NCI-H2107 treated with DMSO at 0.1 percent for 48 hours (cell line): Measurements from ENCODE around the gene NRSN1.

Experiments
- DNase-seq: peaks from one replicate; lab custom pipeline; 2025; ENCODE audit not compliant: unreplicated experiment; lab: John Stamatoyannopoulos, UW

Gene NRSN1, protein sequence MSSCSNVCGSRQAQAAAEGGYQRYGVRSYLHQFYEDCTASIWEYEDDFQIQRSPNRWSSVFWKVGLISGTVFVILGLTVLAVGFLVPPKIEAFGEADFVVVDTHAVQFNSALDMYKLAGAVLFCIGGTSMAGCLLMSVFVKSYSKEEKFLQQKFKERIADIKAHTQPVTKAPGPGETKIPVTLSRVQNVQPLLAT

DNA sequence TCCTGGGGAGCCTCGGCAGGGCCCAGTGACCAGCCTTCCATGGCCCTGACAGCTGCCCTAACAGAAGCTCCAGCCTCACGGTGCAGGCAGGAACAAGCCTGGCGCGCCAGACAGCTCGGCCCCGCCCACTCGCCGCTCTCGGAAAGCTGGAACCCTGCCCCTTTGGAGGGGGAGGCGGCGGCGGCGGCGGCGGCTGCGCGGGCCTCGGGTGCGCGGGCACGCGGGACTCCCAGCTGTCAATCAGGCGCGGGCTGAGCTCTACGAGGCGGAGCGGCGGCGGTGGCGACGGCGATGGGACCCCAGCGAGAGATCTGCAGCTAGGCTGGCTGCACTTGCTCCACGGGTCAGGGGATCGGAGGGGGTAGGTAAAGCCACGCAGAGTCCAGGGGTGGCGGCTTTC lies at the start of gene NRSN1:
NRSN1 (plus strand) TSS at position 236 of the 400 bp plus-strand sequence. CDS start 8,113 bp downstream, outside the sequence.
- DNase-seq: peak; percentile 24

DNA sequence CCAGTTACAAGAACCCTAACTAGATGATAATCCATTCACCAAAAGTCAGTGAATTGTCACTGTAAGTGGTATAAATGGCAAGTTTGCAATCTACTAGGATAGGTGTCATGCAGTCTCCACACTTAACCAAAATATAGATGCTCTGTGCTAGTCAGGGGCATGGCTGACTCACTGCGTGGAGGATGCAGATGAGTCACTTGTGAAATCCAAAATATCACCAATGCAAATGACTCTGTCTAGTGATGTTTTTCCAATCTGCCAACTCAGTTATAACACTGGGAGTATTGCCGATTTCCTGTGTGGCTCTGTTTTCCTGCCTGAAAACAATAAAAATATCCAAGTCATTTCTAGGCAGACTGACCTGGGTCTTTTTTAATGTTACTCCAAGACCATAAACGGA lies 47.8 kb upstream of the NRSN1 start:
- no peak for DNase-seq

DNA sequence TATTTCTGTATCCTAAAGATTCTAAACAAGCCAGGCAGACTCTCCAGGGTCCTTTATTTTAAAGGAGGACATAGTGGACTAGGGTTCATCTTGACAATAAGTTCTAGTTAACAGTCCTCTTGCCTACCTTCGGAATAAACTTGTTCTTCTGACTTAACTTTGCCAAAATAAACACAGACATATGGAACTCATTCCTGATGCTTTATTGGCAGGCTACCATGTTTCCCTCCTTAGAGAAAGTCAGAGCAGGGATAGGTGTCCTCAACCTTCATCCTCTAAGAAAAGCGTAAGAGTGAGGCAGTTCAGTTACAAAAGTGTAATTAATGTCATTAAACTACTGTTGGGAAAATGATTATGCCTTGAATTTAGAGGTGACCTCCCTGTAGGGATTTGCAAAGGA lies 46.9 kb upstream of the NRSN1 start:
- DNase-seq: no peak

DNA sequence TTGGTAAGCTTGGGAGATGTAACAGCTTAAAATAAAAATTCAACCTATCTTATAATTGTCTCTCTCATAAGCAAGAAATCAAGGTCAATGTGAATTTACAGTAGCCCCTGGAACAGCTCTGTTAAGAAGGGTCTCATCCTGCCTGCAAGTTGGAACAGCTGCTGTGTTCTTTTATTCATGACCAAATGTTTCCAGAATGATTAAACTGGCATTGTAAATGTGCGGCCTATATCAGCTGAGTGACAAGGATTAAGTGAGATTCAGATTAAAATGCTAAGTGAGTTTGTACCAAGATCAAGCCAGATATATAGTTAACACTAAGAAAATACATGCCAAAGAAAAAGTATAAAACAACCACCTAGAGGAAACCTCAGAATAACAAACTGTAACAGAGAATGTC lies 45.3 kb upstream of the NRSN1 start:
- no peak for DNase-seq

DNA sequence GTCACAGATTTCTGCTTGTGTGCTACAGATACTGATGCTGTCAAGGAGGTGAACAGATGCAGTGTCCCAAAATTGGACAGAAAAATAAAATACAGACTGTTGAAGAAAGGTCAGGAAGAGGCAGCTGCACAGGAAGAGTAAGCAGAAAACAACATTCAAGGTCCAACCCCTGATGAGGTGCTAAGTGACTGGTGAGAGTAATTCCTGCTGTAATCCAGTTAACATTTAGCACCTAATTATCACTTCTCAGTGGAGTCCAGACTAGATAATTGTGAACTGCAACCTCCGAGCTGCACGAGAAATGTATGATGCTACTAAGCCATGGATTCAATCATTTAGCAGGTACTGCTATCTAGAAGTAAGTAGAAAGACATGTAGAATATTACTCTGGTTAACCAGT lies 36.3 kb upstream of the NRSN1 start:
- DNase-seq: no peak

DNA sequence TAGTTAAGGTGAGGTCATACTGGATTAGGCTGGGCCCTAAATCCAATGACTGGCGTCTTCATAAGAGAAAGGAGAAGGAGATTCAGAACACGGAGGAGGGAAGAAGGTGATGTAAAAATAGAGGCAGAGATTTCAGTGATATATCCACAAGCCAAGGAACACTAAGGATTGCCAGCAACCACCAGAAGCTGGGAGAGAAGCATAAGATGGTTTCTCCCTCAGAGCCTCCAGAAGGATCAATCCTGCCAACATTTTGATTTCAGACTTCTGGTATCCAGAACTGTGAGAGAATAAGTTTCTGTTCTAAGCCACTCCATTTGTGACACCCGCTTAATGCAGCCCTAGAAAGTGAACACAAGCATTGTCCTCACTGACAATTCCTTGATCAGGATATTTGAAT lies 33.6 kb upstream of the NRSN1 start:
- DNase-seq: no peak

DNA sequence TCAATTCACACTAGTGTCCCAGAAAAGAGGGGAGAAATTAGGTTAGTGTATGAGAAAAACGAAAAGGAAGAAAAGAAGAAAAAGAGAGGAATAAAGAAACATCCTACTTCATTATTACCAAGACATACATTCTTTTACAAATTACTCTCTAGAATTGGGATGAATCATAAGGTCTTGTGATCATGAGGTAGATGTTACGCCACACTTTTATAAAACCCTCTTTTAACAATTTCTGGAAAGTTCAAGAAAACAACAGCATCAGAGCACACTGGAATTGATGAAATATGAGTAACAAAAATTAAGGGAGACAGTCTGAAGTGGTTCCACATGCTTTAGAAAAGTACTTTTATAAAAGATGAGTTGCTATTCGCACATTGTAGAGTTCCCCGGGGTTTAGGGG lies 32.6 kb upstream of the NRSN1 start:
- DNase-seq: no peak

DNA sequence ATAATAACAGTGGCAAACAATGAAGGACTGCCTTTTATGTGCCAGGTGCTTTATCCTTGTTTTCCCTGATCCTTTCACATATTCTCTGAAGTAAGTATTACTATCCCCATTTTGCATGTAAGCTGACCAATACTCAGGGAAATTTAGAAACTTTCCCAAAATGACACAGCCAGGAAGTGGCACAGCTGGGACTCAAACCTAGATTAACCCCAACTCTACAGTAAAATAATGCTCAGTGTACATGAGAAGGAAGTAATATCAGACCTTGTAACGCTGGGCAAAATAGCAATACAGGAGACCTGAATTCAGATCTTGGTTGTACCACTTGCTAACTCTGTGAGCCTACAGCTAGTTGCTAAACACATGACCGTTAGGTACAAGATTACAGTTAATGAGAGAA lies 26.8 kb upstream of the NRSN1 start:
- no peak for DNase-seq

DNA sequence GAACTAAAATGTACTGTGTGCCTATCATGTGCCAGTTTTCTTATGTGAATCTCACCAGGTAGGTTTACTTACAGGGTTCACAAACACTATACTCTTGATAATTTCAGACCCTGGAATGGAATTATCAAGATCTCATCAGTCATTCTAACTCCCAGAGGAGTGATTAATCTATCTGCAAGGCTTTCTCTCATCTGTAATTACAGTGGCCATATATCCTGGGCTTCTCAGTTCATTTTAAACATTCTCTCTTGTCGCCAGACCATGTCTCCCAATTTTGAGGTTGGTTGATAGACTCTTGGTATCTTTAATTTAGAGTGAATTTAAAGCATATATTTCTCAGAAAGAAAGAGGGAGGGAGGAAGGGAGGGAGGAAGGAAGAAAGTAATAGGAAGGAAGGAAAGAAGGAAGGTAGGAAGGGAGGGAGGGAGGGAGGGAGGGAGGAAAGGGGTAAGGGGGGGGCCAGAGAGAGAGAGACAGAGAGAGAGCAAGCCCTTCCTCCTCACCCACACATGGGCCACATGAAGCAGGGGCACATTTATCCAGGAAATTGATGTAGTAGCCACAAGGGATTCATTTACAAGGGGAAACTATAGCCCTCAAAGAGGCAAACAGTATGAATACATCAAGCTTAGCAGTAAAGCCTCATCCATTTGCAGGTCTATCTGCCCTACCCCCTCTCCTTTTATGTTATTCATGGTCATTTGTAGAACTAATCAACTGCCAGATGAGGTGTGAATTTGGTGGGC lies 25.8 kb upstream of the NRSN1 start:
- DNase-seq: no peak

DNA sequence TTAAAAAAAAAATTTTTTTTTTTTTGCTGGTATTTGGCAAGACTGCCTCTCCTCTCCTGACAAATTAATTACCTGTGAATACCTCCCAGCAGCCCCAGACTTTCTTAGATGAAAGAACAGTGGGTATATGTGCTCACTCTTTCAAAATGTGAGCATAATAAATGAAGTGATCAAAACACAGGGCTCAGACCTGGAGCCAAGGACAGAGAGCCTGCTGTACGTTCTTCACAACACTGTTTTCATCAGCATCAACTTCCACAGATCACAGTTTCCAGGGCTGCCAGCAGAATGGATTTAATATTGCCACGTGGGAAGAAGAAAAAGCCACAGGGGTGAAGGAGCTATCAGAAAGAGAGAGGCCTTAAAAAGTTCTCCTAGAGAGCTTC lies 25.3 kb upstream of the NRSN1 start:
- no peak for DNase-seq

DNA sequence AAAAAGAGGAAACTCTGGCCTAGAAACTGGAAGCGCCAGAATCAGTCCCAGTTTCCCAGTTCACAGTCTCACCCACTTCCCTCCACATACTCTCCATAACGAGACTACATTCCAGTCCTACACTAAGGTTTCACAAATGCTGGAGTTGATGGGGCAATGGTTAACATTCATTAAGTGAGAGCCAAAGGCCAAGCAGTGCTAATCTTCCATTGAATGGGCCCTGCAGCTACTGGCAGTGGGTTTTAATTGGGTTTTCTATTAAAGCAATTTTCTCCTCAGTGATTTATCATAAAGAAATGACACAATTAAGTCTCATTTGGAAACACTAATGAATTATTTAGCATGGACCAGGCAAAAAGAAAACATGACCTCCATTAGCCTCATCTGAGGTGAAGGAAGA lies 20.8 kb upstream of the NRSN1 start:
- DNase-seq: no peak

DNA sequence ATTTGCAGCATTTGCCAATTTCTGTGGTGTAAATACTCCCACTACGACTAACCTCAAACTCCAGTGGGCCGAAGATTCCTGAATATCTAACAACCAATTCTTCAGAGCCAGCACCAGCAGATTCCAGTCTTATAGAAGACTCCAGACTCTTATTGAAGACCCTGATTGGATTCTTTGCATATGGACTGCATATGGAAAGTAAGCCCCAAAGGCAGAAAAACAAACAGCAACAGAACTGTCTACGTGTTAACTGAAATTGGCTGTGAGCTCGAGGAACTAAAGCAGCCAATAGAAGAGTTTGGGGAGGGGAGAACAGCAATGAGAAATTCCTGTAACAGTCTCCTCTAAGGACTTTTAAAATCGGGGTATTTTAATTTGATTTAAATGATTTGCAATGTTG lies 19.7 kb upstream of the NRSN1 start:
- no peak for DNase-seq

DNA sequence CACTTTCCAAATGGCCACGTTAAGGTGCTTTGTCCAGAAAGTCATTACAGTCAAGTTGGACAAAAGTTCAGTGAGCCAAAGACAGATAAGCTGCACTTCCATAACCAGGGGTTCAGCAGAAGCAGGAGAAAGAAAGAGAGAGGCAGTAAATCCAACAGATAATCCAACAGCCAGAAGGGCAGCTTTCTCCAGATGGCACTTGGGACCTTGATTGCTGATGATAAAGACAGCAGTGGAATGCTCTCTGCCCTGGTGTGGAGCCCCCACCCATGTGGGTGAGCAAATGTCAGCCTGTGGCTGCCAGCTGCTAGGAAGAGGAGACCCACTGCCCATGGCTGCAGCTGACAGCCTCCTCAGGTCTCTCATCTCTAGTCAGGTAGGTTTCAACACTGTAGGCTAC lies 18.7 kb upstream of the NRSN1 start:
- no peak for DNase-seq

DNA sequence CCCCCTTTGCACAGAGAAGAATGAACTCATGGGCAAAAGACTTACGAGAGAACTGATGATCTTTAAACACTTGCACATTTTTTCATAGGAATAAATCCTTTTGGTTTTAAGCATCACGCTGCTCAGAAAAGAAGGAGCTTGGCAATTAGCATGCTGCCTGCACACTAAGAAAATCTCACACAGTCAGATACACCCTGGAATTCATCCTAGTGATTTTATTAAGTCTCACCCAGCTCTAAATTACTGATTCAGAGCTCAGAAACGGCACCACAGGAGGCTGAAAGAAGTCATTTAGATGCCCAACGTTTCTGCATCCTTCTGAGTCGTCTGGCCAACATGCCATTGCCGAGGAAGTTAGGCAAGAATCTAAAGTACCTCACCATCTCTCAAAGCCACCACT lies 18.0 kb upstream of the NRSN1 start:
- no peak for DNase-seq

DNA sequence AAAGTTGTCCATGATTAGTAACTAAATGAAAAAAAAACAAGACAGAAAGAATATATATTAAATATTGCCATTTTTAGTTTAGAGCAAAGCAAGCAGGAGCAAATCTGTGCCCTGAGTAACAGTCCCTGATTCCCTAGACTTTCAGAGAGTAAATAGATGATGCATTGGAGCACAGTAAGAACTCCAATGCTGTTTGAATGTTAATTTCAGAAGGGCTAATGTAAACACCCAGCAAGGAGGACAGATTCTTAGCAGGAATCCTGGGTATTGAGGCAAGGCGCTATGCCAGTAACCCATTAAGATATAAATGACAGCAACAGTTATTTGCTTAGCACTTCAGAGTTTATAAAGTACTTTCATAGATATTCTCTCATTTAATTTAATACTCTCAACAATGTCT lies 15.6 kb upstream of the NRSN1 start:
- no peak for DNase-seq

DNA sequence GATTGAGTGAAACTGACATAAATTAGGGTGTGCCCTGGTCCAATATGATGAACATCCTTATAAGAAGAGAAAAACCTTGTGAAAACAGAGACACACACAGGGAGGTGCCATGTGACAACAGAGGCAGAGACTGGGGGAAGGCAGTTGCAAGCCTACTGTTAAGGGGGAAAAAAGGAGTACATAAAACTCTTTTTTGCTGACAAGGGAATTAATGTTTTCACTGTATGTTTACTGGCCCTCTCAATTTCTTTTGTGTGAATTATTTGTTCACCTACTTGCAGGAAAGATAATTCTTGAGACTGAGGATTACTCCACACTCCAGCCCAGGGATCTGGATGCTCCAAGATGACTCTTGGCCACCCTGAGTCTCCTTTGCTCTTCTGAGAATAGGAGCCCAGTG lies 12.1 kb upstream of the NRSN1 start:
- no peak for DNase-seq

DNA sequence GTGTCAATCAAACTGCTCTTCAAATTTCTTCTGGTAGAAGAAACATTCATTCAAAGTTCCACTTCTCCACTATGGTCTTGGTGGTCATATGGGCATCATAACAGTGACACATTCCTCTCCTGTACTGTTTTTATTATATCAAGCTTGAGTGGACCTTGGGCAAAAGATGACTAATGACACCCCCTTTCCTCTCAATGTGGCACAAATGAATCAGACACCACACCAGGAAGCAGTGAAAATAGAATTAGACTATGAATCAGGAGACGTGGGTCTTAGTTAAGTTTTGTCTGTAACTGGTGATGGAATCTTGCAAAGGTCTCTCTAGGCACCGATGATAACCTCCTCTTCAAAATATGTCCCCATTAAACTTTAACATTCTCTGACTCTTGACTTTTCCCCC lies 9.0 kb upstream of the NRSN1 start:
- DNase-seq: no peak

DNA sequence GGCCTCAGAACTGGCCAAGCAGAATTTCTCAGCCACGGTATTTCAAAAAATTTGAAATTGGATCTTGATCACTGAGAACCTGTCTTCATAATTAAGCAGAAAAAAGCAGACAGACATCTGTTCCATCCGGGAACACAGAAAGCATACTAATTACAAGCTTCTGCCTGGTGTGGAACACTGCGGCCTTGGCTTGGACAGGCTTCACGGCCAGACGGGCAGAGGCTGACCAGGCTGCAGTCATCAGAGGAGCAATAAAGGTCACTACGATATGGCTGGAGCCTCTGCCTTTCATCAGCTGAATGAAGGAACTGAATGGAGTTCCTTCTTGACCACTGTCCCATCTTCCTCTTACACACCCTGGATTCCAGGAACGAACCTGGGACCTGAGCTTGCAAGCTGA lies 3.9 kb upstream of the NRSN1 start:
- DNase-seq: no peak

DNA sequence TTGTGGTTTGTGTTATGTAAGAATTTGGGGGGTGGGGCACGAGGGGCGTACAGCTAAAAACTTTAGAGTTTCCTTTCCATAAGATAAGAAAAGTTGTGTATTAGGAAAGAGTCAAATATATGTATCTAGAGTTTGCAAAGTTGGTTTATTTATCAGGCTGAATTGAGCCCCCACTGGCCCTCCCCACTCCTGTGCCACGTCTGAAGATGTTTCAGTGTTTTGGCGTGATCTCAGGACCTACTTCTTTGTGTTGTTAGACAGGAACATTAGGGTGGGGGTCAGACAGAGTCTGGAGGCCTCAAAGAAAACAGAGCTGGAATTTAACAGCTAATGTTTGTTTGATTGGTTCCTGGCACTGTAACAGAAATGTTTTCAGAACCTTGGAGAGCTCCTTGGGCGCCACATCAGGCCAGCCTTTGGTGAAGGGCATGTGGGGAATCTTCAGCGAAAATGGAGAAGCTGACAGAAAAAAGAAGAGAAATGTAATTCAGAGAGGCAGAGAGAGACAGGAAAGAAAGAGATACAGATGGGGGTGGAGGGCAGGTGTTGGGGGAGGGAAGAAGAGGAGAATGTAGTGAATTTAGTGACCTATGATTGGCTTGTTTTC lies 674 bp downstream of the NRSN1 start:
- no peak for DNase-seq

DNA sequence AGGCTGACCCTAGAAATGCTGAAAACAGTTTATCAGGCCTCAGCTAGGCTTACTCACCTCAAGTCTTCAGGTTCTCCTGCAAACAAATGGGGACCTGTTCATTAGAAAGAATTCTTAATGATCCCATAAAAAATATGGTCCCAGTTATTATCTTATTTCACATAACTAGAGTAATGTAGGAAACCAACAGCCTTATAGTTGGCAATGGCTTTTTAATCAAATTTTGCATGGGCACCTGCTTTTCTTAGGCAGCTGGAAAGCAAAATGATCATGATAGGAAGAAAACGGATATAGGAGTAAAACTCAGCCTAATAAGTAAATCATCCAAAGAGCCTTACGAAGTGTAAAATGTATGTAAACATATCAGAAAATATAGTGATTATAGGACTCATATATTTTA lies 1.3 kb downstream of the NRSN1 start:
- DNase-seq: no peak

DNA sequence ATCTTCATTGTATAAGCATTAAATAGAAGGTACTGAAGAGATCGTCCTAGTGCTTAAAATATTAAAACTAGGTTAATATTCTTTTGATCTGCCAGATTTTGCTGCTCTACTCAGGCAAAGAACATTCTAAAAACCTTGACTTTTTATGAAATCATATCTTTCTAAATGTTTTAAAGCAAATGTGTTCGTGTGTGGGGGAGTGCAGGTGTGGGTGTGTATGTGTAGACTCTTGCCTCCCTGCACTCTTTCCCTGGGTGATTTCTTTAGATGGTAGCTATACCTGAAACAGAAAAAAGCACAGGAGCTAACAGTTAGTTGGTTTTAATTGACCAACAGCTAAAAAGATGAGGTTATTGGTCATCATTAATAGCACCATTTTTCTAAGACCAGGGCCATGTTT lies 5.7 kb downstream of the NRSN1 start:
- no peak for DNase-seq

DNA sequence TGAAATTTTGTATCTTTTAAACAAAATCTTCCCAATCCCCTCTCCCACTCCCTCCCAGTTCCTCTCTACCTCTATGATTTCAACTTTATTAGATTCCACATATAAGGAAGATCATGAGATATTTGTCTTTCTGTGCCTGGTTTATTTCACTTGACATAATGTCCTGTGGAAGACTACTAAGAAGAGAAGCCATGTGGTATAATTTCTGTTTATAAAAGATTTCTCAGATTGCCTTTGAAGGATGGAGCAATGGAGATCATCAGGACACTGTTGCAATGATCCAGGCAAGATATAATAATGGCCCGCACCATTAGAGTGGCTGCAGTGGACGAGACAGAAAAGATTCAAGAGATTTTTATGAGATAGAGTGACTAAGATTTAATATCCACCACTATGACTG lies 13.1 kb downstream of the NRSN1 start:
- no peak for DNase-seq

DNA sequence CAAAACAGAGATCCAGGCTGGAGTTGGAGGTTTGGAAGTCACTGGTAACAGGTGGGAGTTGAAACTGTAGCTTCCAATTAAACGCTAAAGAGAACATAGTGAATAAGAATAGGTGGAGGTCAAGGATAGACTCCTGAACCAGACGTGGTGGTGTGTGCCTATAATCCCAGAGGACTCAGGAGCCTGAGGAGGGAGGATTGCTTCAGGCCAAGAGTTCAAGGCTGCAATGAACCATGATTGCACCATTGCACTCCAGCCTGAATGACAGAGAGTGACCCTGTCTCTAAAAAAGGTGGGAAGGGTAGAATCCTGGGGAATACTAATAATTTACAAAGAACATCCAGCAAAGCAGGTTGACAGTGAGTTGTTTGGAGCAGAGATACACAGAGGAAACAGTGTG lies 13.6 kb downstream of the NRSN1 start:
- no peak for DNase-seq
